Fibroblast of pulmonary artery (primary cell): ENCODE results near the gene RPS6KL1.

ENCODE experiments used
- DNase-seq: peaks from one replicate; pipeline ENCODE4 v3.0.0-alpha.2; 2010; ENCODE audit warnings: low read depth
- H3K4me3 ChIP-seq: replicated peaks from 2 replicates; pipeline ENCODE4 v1.5.1; 2011; ENCODE audit warnings: low read depth, mild to moderate bottlenecking, control low read depth, low read length, moderate library complexity
- TF ChIP-seq, protein P1 (sequence below): IDR thresholded peaks from 2 replicates; pipeline ENCODE4 v1.5.1; 2011; ENCODE audit warnings: mild to moderate bottlenecking, control low read depth, low read length, inconsistent platforms; ENCODE audit errors: missing control alignments

RPS6KL1 gene

DNA sequence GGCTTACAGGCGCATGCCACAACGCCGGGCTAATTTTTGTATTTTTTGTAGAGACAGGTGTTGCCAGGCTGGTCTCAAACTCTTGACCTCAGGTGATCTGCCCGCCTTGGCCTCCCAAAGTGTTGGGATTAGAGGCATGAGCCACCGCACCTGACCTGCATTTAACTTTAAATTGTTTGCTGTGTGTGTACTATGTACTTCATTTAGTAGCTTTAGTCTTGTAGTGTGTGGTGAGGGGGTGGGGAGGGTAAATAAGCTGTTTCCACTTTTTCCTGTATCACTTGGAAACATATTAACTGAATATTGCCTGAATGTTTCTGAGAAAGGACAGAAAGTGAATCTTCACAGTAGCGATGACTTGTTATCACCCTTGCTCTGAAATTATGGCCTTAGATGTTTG is 32.8 kb downstream of the RPS6KL1 start:
- no peak for DNase-seq
- TF ChIP-seq, protein P1, sequence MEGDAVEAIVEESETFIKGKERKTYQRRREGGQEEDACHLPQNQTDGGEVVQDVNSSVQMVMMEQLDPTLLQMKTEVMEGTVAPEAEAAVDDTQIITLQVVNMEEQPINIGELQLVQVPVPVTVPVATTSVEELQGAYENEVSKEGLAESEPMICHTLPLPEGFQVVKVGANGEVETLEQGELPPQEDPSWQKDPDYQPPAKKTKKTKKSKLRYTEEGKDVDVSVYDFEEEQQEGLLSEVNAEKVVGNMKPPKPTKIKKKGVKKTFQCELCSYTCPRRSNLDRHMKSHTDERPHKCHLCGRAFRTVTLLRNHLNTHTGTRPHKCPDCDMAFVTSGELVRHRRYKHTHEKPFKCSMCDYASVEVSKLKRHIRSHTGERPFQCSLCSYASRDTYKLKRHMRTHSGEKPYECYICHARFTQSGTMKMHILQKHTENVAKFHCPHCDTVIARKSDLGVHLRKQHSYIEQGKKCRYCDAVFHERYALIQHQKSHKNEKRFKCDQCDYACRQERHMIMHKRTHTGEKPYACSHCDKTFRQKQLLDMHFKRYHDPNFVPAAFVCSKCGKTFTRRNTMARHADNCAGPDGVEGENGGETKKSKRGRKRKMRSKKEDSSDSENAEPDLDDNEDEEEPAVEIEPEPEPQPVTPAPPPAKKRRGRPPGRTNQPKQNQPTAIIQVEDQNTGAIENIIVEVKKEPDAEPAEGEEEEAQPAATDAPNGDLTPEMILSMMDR: no peak
- H3K4me3 ChIP-seq: no peak overlapping the region

DNA sequence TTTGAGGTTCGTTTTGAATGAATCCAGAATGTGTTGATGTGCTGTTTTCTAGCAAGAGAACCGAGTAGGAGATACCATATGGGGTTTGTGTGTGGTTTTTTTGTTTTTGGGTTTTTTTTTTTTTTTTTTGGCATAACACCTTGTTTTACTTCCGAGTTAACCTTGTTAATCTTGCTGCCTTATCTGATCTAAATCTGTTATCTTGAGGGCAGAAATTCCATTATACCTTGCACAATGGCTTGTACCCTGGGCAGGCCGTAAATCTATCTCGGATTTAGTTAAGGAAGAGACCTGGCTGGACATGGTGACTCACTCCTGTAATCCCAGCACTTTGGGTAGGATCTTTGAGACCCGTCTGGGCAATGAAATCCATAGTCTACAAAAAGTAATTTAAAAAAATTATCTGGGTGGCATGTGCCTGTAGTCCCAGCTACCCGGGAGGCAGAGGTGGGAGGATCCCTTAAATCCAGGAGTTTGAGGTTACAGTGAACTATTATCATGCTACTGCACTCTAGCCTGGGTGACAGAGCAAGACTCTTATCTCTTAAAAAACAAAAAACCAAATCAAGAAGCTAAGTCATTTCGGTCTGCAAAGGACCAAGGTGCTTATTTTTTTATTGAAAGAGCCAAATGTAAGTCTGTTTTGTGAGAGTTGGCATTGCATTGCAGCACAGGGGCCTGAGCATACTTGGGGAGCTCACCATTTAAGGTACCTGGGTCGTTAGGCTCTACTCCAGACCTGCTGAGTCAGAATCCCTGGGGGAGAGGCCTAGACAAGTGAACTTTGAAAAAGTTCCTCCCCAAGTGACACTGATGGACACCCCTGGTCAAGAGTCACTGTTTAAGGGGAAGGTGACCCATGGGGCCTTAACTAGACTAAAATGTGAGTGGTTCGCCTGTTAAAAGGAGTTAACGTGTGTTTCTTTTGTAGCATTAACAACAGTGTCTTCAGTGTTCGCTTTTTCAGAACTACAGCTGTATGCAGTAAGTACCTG is 34.6 kb downstream of the RPS6KL1 start:
- no peak overlapping the region for H3K4me3 ChIP-seq
- no peak for DNase-seq
- TF ChIP-seq, protein P1: no peak

DNA sequence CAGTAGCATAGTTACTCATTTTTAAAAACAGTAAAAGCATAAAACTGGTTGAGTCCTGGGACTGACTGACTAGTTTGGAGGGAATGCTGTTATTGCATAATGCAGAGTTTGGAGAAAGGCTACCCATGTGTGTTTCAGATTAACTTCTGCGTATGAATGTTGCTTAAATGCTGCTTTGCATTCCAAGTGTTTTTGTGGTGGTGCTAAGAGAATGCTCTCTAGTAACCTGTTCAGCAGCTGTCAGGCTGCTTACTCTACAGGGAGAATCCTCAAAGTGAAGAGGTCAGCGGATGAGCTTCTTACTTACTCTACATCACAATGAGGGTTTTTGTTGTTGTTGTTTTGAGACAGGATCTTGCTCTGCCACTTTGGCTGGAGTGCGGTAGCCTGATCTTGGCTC is 37.1 kb downstream of the RPS6KL1 start:
- H3K4me3 ChIP-seq: no peak overlapping the region
- TF ChIP-seq, protein P1: no peak
- peak; percentile 93 for DNase-seq

DNA sequence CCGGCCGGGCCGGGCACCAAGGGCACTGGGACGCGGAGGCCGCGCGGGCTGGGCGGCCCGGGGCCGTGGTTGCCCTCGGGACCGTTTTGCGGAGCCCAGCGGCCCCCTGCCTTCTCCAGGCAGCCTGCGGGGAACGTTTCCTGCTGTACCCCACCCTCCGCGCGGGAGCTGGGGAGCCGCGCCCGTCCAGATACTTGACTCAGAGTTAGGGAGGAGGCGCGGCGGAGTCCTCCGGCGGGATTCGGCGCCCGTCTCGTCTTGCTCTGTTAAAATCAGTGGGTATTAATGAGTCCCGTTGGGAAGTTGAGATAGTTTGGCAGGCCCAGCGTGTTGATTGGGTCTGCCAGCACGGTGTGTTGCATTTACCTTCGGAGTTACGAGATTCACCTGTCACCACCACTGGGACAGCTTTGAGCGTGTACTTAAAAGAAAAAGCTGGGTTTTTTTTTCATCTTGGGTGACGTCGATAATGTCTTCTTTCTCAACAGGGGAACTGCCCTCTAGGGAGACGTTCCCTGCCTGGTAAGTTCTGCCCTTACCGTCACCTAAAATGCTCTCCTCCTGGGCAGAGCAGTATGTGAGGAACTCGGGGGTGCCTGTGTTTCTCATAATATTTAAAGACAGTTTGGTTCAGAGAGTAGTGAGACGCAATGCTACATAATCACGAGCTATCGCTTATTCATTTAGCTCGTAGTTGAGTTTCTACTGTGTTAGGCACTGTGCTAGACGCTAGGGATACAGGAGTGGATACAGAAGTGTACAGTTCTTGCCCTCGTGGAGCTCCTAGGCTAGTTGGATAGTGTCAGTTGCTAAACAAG is 40.7 kb downstream of the RPS6KL1 start:
- DNase-seq: peak; percentile 61
- TF ChIP-seq, protein P1: no peak

DNA sequence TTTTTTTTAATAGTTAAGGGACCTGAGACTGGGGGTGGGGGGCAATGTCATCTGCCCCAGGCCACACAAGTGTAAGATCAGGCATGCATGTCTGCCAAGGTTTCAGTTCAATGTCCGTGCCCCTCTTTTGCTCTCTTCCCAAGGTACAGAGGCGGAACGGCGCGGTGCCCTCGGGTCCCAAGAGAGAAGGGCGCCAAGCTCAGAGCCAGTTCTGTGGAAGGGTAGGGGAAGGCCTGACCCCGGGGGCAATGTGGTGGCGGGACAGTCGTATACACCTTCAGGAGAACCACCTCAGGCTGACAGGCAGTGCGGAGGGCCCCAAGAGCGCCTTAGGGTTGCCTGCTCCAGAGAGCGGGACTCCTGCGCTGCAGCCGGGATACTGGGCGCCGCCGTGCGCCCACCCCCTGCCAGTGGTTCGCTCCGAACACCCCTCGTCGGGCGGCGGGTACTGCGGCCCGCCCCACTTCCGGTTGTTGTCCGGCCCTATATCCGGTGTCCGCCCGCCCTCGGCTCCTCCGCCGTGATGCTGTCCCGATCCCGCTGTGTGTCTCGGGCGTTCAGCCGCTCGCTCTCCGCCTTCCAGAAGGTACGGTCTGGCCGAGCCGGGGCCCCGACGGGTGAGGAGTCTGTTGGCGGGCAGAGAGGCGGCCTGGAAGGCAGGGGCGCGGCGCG is 41.5 kb downstream of the RPS6KL1 start, which contains the start of gene DLST:
TSS of gene DLST (plus strand) at position 486 of the 672 bp plus-strand sequence. CDS start at position 524, 38 bp downstream.
- peak within 1 kb of the TSS; percentile 78 for H3K4me3 ChIP-seq
- TF ChIP-seq, protein P1: no peak

More for the DNA sequence above, 40.7 kb downstream of the RPS6KL1 start:
- H3K4me3 ChIP-seq: peak overlapping the region; percentile 78

DNA sequence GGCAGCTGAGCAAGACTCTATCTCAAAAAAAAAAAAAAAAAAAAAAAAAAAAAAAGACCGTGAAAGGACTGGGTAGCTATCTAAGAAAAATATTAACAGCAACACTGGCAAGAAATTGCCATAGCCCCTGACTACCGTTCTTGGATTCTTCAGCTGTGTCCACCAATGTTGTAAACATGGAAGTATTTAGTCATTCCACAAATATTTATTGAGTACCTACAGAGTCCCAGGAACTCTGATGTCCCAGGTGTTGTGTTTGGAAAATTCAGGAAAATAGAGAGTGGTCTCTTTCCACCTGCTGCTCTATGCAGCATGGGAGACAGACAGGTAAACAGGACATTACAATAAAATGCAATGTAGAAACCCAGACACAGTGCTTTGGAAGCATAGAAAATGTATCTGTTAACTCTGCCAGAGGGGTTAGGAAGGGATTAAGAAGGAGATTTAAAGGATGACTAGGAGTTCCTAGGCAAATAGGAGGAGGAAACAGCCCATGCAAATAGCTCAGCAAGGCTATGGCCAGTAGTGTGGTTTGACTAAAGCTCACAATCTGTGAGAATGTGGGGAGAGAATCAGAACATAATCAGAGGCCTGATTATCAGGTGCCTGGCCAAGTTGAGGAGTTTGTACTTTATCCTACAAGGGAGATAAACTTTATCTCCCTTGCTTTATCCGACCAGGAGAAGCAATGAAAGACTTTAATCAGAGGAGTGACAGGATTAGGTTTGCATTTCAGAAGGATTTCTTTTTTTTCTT is 43.5 kb downstream of the RPS6KL1 start:
- TF ChIP-seq, protein P1: no peak
- DNase-seq: no peak
- H3K4me3 ChIP-seq: no peak overlapping the region

More for the DNA sequence above, 41.5 kb downstream of the RPS6KL1 start, which contains the start of gene DLST:
- peak; percentile 88 for DNase-seq
